Esophagus (tissue), 2 donors: Measurements from ENCODE around the gene SF3B1. TPM values are rescaled to one million over a fixed set of nuclear protein-coding genes. Genes with fewer than 3 reads are reported as not detected.
"Not testable (repeated sequence)": the region's sequence is repeated elsewhere in the genome, so short reads cannot be mapped to it uniquely, and the experiment has no call there.

Experiments
- H3K27ac ChIP-seq, 2 donors: one replicate each; pipeline ENCODE4 v1.5.1; 2013; ENCODE audit warnings: low read depth in 2 of 2, mild to moderate bottlenecking in 2 of 2, inconsistent platforms in 1 of 2, low read length in 1 of 2, moderate library complexity in 1 of 2
- H3K27me3 ChIP-seq, 2 donors: one replicate each; pipeline ENCODE4 v1.6.1; 2013; ENCODE audit warnings: low read length in 2 of 2, control low read depth in 1 of 2, mild to moderate bottlenecking in 1 of 2; ENCODE audit not compliant: insufficient read depth in 2 of 2, control insufficient read depth in 1 of 2
- H3K36me3 ChIP-seq, 2 donors: one replicate each; pipeline ENCODE4 v1.6.1; 2013; ENCODE audit warnings: low read length in 1 of 2; ENCODE audit not compliant: control insufficient read depth in 2 of 2, insufficient read depth in 2 of 2
- H3K4me1 ChIP-seq, 2 donors: one replicate each; pipeline ENCODE4 v1.6.1; 2013; ENCODE audit warnings: low read length in 1 of 2; ENCODE audit not compliant: control insufficient read depth in 2 of 2, insufficient read depth in 2 of 2
- H3K4me3 ChIP-seq, 2 donors: one replicate each; pipeline ENCODE4 v1.5.1; 2013; ENCODE audit warnings: low read length in 2 of 2, mild to moderate bottlenecking in 2 of 2, low read depth in 1 of 2, moderate library complexity in 1 of 2
- H3K9me3 ChIP-seq, 2 donors: one replicate each; pipeline ENCODE4 v1.6.1; 2013; ENCODE audit warnings: mild to moderate bottlenecking in 2 of 2, low read depth in 1 of 2, low read length in 1 of 2, moderate library complexity in 1 of 2; ENCODE audit not compliant: control insufficient read depth in 2 of 2, insufficient read depth in 1 of 2
- WGBS, 2 donors: extraction: QIAGEN DNeasy Blood & Tissue Kit; methylation state at CpG; one replicate each; pipeline ENCODE4 v1.1.7; 2013; 5-methylcytosine and 5-hydroxymethylcytosine counted together
- polyA plus RNA-seq, 2 donors: library from polyadenylated mRNA; stranded (reverse); fragments of 200-250 nt; gene quantifications; one replicate each; pipeline ENCODE4 v1.2.3, GENCODE V29; 2013
- donor health status: healthy with polysubstance abuse.
- donor health status: Bipolar disorder and iron deficiency.

The SF3B1 gene
- polyA plus RNA-seq, 2 donors, result 120 to 231 TPM

- 58 to 59% methylated on average over 4 of the region's 4 CpGs for WGBS, 2 donors
- Histone ChIP-seq H3K4me1 (no peaks in the 10 kb centered on the region), H3K4me3 (no peak overlapping the region), H3K36me3 (peaks cover 0 to 1% of the 10 kb centered on the region in 2 donors), H3K27ac (no peak overlapping the region), H3K27me3 (no peaks in the 10 kb centered on the region), H3K9me3 (no peaks in the 10 kb centered on the region)
These were observed 51.0 kb downstream of the SF3B1 start for GRCh38 chr2:197383825-197384224.

DNA sequence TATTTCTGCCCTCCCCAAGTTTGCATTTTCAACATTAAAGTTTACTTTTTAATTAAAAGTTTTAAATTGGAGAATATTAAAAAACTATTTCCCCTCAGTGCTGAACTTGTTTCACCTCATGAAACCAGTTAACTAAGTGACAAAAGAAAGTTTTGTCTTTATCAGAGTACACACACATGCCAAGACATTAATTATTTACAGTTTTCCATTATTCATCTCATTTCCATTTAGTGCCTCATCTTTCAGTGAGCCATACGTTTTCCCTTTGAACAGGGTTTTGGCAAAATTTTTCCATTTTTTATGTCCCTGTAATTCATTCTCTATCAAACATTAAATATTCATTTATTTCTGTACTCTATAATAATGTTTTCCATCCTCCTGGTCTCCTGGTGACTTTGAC lies 53.2 kb downstream of the SF3B1 start:
- Histone ChIP-seq H3K27me3 (no peaks in the 10 kb centered on the region), H3K4me1 (no peaks in the 10 kb centered on the region), H3K27ac (no peak overlapping the region), H3K9me3 (no peaks in the 10 kb centered on the region), H3K36me3 (no peaks in the 10 kb centered on the region), H3K4me3 (no peak overlapping the region)
- 45 to 50% methylated on average over 1 of the region's 1 CpG for WGBS, 2 donors

DNA sequence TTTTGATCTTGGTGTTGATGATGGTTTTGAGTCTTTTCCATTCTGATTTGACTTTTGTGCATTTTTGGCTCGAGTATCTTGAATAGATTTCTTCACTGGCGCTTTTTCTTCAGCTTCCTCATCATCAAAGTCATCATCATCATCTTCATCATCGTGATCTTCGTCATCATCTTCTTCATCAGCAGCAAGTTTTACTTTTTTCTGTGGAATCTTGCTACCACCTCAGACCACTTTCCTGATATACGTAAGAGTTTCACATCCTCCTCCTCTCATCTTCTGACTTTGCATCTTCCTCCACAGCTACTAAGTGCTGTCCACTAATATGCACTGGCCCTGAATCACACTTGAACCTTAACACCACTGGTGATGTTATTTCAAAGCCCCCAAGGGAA lies 54.9 kb downstream of the SF3B1 start:
- H3K27me3 ChIP-seq, H3K4me1 ChIP-seq, H3K27ac ChIP-seq, H3K4me3 ChIP-seq, H3K9me3 ChIP-seq, H3K36me3 ChIP-seq: not testable (repeated sequence)
- 81 to 84% methylated on average over 5 of the region's 5 CpGs for WGBS, 2 donors

DNA sequence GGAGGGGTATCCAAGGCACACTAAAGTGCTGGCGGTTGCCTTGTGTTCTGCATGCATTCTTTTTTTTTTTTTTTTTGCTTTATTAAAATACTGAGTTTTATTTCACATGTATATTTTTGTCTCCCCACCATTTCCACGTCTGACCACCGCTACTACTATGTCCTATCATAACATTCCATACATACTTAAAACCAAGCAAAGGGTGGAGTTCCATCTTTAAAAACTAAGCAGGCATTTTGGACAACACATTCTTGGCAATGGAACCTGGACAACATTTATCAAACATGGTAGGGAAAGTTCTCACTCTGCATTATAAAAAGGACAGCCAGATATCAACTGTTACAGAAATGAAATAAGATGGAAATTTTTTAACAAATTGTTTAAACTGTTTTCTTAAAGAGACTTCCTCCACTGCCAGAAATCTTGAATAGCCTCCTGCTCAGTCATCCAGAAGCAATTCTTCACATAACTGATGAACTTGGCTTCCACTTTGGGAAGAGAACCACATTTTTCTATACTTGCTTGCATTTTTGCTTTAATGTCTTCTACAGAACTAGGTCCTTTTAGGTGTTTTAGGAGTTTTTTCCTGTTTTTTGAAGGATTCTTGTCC lies 55.4 kb downstream of the SF3B1 start:
- not testable (repeated sequence) for H3K9me3 ChIP-seq, H3K27me3 ChIP-seq, H3K4me1 ChIP-seq, H3K4me3 ChIP-seq, H3K27ac ChIP-seq, H3K36me3 ChIP-seq
- 43 to 46% methylated on average over 3 of the region's 3 CpGs for WGBS, 2 donors

- Histone ChIP-seq H3K27ac (no peak overlapping the region), H3K36me3 (no peaks in the 10 kb centered on the region), H3K4me1 (no peaks in the 10 kb centered on the region), H3K9me3 (no peaks in the 10 kb centered on the region), H3K4me3 (no peak overlapping the region), H3K27me3 (no peaks in the 10 kb centered on the region)
- WGBS, 2 donors, result 47 to 49% methylated on average over 17 of the region's 17 CpGs
These were observed 56.1 kb downstream of the SF3B1 start for GRCh38 chr2:197378494-197379307.

GRCh38 chr2:197378086-197378485 lies 56.7 kb downstream of the SF3B1 start:
- WGBS, 2 donors, result 49 to 54% methylated on average over 3 of the region's 3 CpGs
- Histone ChIP-seq H3K4me3 (no peak overlapping the region), H3K9me3 (no peaks in the 10 kb centered on the region), H3K27me3 (no peaks in the 10 kb centered on the region), H3K27ac (no peak overlapping the region), H3K36me3 (no peaks in the 10 kb centered on the region), H3K4me1 (no peaks in the 10 kb centered on the region)

DNA sequence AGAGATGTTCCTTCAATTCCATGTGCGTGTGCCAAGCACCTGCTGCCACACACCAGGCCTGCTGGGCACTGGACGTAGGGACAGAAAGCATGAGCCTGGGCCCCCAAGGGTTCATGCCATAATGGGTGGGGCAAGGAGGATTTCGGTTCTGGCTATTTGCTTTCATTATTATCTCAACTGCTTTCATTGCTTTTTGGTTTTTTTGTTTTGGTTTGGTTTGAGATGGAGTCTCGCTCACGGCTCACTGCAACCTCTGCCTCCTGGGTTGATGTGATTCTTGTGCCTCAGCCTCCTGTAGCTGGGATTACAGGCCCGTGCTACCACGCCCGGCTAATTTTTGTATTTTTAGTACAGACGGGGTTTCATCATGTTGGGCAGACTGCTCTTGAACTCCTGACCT lies 57.2 kb downstream of the SF3B1 start:
- Histone ChIP-seq H3K4me1 (no peaks in the 10 kb centered on the region), H3K27me3 (no peaks in the 10 kb centered on the region), H3K27ac (no peak overlapping the region), H3K36me3 (no peaks in the 10 kb centered on the region), H3K9me3 (no peaks in the 10 kb centered on the region), H3K4me3 (no peak overlapping the region)
- WGBS, 2 donors, result 74 to 76% methylated on average over 9 of the region's 9 CpGs

DNA sequence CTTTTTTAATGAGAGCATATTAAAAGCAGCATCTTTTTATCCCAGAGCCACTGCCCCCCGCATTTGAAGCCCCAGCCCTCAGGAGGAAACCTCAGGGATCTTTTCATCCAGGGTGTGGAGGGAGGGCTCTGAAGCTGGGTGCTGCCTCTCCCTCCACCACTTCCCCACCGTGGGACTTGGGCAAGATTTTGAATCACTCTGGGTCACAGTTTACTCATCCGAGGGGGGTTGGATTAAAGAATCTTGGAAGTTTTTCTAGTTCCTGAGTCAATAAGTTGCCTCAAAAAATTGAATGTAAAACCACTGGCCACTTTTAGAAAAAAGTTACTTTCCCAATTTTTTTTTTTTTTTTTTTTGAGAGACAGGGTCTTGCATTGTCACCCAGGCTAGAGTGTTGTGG lies 62.2 kb downstream of the SF3B1 start:
- Histone ChIP-seq H3K27me3 (no peaks in the 10 kb centered on the region), H3K4me1 (no peaks in the 10 kb centered on the region), H3K9me3 (no peaks in the 10 kb centered on the region), H3K4me3 (no peak overlapping the region), H3K36me3 (no peaks in the 10 kb centered on the region), H3K27ac (no peak overlapping the region)
- 52 to 62% methylated on average over 3 of the region's 3 CpGs for WGBS, 2 donors

DNA sequence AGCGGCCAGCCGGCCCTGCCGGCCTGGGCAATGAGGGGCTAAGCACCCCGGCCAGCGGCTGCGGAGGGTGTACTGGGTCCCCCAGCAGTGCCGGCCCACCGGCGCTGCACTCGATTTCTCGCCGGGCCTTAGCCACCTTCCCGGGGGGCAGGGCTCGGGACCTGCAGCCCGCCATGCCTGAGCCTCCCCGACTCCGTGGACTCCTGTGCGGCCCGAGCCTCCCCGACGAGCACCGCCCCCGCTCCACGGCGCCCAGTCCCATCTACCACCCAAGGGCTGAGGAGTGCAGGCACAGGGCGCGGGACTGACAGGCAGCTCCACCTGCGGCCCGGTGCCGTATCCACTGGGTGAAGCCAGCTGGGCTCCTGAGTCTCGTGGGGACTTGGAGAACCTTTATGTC lies 64.2 kb downstream of the SF3B1 start:
- H3K4me3 ChIP-seq, H3K27me3 ChIP-seq, H3K36me3 ChIP-seq, H3K9me3 ChIP-seq, H3K4me1 ChIP-seq, H3K27ac ChIP-seq: not testable (repeated sequence)
- 96 to 97% methylated on average over 25 to 31 of the region's 31 CpGs for WGBS, 2 donors

DNA sequence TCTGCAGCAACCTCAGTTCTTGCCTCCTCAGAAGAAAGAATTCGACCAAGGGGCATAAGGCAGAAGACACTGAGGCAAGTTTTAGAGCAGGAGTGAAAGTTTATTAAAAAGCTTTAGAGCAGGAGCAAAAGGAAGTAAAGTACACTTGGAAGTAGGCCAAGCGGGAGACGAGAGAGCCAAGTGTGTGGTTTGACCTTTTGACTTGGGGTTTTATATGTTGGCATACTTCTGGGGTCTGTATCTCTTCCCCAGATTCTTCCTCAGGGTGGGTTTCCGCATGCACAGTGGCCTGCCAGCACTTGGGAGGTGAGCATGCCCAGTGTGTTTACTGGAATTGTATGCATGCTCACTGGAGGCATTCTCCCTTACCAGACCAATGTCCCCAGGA lies 64.9 kb downstream of the SF3B1 start:
- no peaks in the 10 kb centered on the region for H3K9me3 ChIP-seq
- no peak overlapping the region for H3K27ac ChIP-seq
- WGBS, 2 donors, result 63 to 64% methylated on average over 4 of the region's 4 CpGs
- no peak overlapping the region for H3K4me3 ChIP-seq
- no peaks in the 10 kb centered on the region for H3K36me3 ChIP-seq
- no peaks in the 10 kb centered on the region for H3K4me1 ChIP-seq
- no peaks in the 10 kb centered on the region for H3K27me3 ChIP-seq
